ENCODE data around the gene NLRP4.

Gene NLRP4

GRCh38 chr19:55838906-55839305 lies 2.6 kb downstream of the NLRP4 start:
- ATAC-seq (replicated peaks) (no peak), DNase-seq (no peak)
- H3K4me1 Mint-ChIP-seq (ENCODE audit: low read depth in 2 of 2), result no peaks in the 10 kb centered on the region
- no peak overlapping the region for H3K27ac Mint-ChIP-seq
- peaks cover 0 to 4% of the 10 kb centered on the region in 2 donors for H3K27me3 Mint-ChIP-seq
- no peak overlapping the region for H3K4me3 Mint-ChIP-seq
- no peaks in the 10 kb centered on the region for H3K36me3 Mint-ChIP-seq (ENCODE audit: insufficient read depth)
- peaks cover 0 to 2% of the 10 kb centered on the region in 2 donors for H3K9me3 Mint-ChIP-seq

GRCh38 chr19:55855160-55855559 lies 18.8 kb downstream of the NLRP4 start:
- Mint-ChIP-seq H3K27ac (no peak overlapping the region), H3K9me3 (peaks cover 0 to 3% of the 10 kb centered on the region in 2 donors)

DNA sequence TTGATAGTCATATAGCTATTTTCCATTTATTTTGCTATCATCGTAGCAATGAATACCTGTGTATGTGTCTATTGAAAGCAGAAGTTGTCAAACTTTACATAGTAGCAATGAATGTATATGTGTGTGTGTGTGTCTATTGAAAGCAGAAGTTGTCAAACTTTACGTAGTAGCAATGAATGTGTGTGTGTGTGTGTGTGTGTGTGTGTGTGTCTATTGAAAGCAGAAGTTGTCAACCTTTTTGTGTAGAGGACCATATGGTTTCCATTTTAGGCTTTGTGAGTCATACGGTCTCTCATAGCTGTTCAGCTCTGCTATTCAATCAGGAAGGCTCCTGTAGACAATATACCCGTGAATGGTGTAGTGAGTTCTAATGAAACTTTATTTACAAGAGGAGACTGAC lies 20.8 kb downstream of the NLRP4 start:
- ATAC-seq (replicated peaks), result no peak

More at GRCh38 chr19:55855160-55855559, 18.8 kb downstream of the NLRP4 start:
- Mint-ChIP-seq H3K4me1 (ENCODE audit: low read depth in 2 of 2) (no peaks in the 10 kb centered on the region), H3K27me3 (no peaks in the 10 kb centered on the region), H3K4me3 (no peak overlapping the region), H3K36me3 (ENCODE audit: insufficient read depth) (no peaks in the 10 kb centered on the region)
- ATAC-seq (replicated peaks) (no peak), DNase-seq (no peak)

DNA sequence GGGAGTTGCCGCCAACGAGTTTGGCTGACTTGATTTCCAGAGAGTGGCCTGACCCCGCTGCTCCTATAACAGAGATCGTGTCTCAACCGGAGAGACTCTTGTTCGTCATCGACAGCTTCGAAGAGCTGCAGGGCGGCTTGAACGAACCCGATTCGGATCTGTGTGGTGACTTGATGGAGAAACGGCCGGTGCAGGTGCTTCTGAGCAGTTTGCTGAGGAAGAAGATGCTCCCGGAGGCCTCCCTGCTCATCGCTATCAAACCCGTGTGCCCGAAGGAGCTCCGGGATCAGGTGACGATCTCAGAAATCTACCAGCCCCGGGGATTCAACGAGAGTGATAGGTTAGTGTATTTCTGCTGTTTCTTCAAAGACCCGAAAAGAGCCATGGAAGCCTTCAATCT lies 21.6 kb downstream of the NLRP4 start:
- H3K9me3 Mint-ChIP-seq, result peaks cover 0 to 3% of the 10 kb centered on the region in 2 donors
- no peak overlapping the region for H3K4me3 Mint-ChIP-seq
- no peaks in the 10 kb centered on the region for H3K4me1 Mint-ChIP-seq (ENCODE audit: low read depth in 2 of 2)
- DNase-seq, result no peak
- no peaks in the 10 kb centered on the region for H3K36me3 Mint-ChIP-seq (ENCODE audit: insufficient read depth)
- no peak overlapping the region for H3K27ac Mint-ChIP-seq
- ATAC-seq (replicated peaks), result no peak
- H3K27me3 Mint-ChIP-seq, result no peaks in the 10 kb centered on the region

More for the DNA sequence above, 20.8 kb downstream of the NLRP4 start:
- Mint-ChIP-seq H3K4me3 (no peak overlapping the region), H3K36me3 (ENCODE audit: insufficient read depth) (no peaks in the 10 kb centered on the region), H3K27me3 (no peaks in the 10 kb centered on the region), H3K4me1 (ENCODE audit: low read depth in 2 of 2) (no peaks in the 10 kb centered on the region), H3K9me3 (peaks cover 0 to 3% of the 10 kb centered on the region in 2 donors), H3K27ac (no peak overlapping the region)
- DNase-seq, result no peak

DNA sequence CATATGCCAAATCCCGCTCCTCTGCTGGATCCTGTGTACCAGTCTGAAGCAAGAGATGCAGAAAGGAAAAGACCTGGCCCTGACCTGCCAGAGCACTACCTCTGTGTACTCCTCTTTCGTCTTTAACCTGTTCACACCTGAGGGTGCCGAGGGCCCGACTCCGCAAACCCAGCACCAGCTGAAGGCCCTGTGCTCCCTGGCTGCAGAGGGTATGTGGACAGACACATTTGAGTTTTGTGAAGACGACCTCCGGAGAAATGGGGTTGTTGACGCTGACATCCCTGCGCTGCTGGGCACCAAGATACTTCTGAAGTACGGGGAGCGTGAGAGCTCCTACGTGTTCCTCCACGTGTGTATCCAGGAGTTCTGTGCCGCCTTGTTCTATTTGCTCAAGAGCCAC lies 22.1 kb downstream of the NLRP4 start:
- ATAC-seq (replicated peaks), result no peak
- Mint-ChIP-seq H3K9me3 (peaks cover 0 to 3% of the 10 kb centered on the region in 2 donors), H3K27me3 (no peaks in the 10 kb centered on the region), H3K4me1 (ENCODE audit: low read depth in 2 of 2) (no peaks in the 10 kb centered on the region), H3K27ac (no peak overlapping the region), H3K36me3 (ENCODE audit: insufficient read depth) (no peaks in the 10 kb centered on the region), H3K4me3 (no peak overlapping the region)
- no peak for DNase-seq

GRCh38 chr19:55858969-55859368 lies 22.6 kb downstream of the NLRP4 start:
- Mint-ChIP-seq H3K27me3 (no peaks in the 10 kb centered on the region), H3K4me1 (ENCODE audit: low read depth in 2 of 2) (no peaks in the 10 kb centered on the region), H3K9me3 (no peaks in the 10 kb centered on the region), H3K27ac (no peak overlapping the region), H3K4me3 (no peak overlapping the region), H3K36me3 (ENCODE audit: insufficient read depth) (no peaks in the 10 kb centered on the region)
- ATAC-seq (replicated peaks) (no peak), DNase-seq (no peak)

DNA sequence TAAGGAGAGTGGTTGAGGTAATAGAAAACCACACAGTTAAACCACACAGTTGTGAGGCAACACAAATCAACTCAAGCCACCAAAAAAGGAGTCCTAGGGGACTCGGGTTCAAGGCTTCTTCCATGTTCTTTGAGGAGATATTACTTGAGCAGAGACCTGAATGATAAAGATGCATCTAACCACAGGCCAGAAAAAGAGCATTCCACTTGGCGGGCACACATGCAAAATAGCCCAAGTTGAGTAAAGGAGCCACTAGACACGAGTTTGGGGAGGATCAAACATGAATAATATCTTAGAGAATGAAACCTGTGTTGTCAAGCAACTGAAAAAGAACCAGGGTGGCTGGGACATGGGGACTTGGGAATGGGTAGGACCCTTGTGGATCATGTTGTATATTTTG lies 30.2 kb downstream of the NLRP4 start:
- no peak for ATAC-seq (replicated peaks)
- Mint-ChIP-seq H3K4me3 (no peak overlapping the region), H3K27ac (no peak overlapping the region), H3K9me3 (peaks cover 0 to 6% of the 10 kb centered on the region in 2 donors), H3K36me3 (ENCODE audit: insufficient read depth) (no peaks in the 10 kb centered on the region), H3K4me1 (ENCODE audit: low read depth in 2 of 2) (no peaks in the 10 kb centered on the region), H3K27me3 (peaks cover 18 to 24% of the 10 kb centered on the region in 2 donors)
- DNase-seq, result no peak

DNA sequence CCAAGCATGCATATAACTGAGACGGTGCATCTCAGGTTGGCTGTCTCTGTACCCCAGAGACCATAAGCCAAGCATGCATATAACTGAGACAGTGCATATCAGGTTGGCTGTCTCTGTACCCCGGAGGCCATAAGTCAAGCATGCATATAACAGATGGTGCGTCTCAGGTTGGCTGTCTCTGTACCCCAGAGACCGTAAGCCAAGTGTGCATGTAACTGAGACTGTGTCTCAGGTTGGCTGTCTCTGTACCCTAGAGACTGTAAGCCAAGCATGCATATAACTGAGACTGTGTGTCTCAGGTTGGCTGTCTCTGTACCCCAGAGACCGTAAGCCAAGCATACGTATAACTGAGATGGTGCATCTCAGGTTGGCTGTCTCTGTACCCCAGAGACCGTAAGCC lies 30.8 kb downstream of the NLRP4 start:
- no peak overlapping the region for H3K27ac Mint-ChIP-seq
- ATAC-seq (replicated peaks) (no peak), DNase-seq (no peak)
- H3K9me3 Mint-ChIP-seq, result peaks cover 0 to 6% of the 10 kb centered on the region in 2 donors
- no peaks in the 10 kb centered on the region for H3K4me1 Mint-ChIP-seq (ENCODE audit: low read depth in 2 of 2)
- no peaks in the 10 kb centered on the region for H3K36me3 Mint-ChIP-seq (ENCODE audit: insufficient read depth)
- H3K27me3 Mint-ChIP-seq, result peaks cover 18 to 24% of the 10 kb centered on the region in 2 donors
- no peak overlapping the region for H3K4me3 Mint-ChIP-seq

DNA sequence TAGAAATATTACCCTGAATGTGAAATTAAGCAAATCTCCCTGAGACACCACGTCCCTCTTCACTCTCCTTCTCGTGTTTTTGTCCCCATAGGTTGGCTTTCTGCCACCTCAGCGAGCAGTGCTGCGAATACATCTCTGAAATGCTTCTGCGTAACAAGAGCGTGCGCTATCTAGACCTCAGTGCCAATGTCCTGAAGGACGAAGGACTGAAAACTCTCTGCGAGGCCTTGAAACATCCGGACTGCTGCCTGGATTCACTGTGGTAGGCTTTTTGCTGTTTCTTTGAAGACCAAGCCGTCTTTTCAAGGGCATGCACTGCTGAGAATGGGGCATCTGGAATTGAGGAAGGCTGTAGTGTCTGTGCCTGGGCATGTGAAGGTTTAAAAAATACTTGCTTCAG lies 34.4 kb downstream of the NLRP4 start:
- Mint-ChIP-seq H3K36me3 (ENCODE audit: insufficient read depth) (no peaks in the 10 kb centered on the region), H3K27ac (no peak overlapping the region), H3K4me1 (ENCODE audit: low read depth in 2 of 2) (no peaks in the 10 kb centered on the region), H3K27me3 (peaks cover 18 to 24% of the 10 kb centered on the region in 2 donors), H3K4me3 (no peak overlapping the region), H3K9me3 (no peaks in the 10 kb centered on the region)
- ATAC-seq (replicated peaks), result no peak
- no peak for DNase-seq

DNA sequence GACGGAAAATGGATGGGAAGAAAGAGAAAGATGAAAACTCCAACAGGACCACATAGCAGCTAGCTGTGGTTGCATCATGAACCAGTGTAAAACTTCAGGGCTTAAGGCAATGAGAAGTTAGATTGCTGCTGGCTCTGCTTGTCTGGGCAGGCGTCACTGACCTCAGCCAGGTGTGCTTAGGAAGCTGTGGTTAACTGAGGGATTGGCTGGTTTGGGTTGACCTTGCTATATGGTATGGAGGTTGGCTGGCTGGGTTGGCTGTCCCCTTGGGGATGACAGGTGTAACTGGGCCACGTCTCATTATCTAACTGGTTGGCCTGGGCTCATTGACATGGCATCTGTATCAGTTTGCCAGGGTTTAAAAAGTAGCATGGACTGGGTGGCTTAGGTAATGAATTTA lies 40.9 kb downstream of the NLRP4 start:
- ATAC-seq (replicated peaks), result no peak
- no peak for DNase-seq
- peaks cover 6 to 7% of the 10 kb centered on the region in 2 donors for H3K27me3 Mint-ChIP-seq
- peaks cover 4 to 18% of the 10 kb centered on the region in 2 donors for H3K9me3 Mint-ChIP-seq
- no peak overlapping the region for H3K27ac Mint-ChIP-seq
- no peak overlapping the region for H3K4me3 Mint-ChIP-seq
- H3K4me1 Mint-ChIP-seq (ENCODE audit: low read depth in 2 of 2), result no peaks in the 10 kb centered on the region
- no peaks in the 10 kb centered on the region for H3K36me3 Mint-ChIP-seq (ENCODE audit: insufficient read depth)

DNA sequence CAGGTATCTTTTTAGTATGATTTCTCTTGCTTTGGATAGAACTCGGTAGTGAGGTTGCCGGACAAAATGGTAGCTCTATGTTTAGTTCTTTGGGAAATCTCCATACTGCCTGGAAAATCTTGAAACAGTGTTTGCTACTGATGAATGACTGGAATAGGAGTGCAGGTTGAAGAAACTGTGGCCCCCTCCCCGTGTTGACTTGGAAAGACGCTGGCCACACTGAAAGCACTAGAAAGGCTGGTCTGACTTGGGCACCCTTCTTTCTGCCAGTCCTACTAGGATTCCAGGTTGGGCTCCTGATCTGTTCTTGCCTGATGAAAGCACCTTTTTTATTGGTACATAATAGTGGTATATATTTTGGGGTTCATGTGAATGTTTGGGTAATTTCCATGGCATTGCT lies 46.3 kb downstream of the NLRP4 start:
- no peaks in the 10 kb centered on the region for H3K36me3 Mint-ChIP-seq (ENCODE audit: insufficient read depth)
- peaks cover 0 to 40% of the 10 kb centered on the region in 2 donors for H3K27me3 Mint-ChIP-seq
- no peak overlapping the region for H3K27ac Mint-ChIP-seq
- ATAC-seq (replicated peaks) (no peak), DNase-seq (no peak)
- H3K4me1 Mint-ChIP-seq (ENCODE audit: low read depth in 2 of 2), result no peaks in the 10 kb centered on the region
- no peak overlapping the region for H3K4me3 Mint-ChIP-seq
- peaks cover 4 to 11% of the 10 kb centered on the region in 2 donors for H3K9me3 Mint-ChIP-seq

- Mint-ChIP-seq H3K36me3 (ENCODE audit: insufficient read depth) (peaks cover 5% of the 10 kb centered on the region), H3K27me3 (peaks cover 8% of the 10 kb centered on the region in 2 donors), H3K4me3 (no peak overlapping the region), H3K9me3 (peaks cover 6 to 7% of the 10 kb centered on the region in 2 donors), H3K4me1 (ENCODE audit: low read depth in 2 of 2) (no peaks in the 10 kb centered on the region), H3K27ac (no peak overlapping the region)
- no peak for ATAC-seq (replicated peaks)
- DNase-seq, result no peak
Measured at GRCh38 chr19:55898911-55899310, 62.6 kb downstream of the NLRP4 start.

DNA sequence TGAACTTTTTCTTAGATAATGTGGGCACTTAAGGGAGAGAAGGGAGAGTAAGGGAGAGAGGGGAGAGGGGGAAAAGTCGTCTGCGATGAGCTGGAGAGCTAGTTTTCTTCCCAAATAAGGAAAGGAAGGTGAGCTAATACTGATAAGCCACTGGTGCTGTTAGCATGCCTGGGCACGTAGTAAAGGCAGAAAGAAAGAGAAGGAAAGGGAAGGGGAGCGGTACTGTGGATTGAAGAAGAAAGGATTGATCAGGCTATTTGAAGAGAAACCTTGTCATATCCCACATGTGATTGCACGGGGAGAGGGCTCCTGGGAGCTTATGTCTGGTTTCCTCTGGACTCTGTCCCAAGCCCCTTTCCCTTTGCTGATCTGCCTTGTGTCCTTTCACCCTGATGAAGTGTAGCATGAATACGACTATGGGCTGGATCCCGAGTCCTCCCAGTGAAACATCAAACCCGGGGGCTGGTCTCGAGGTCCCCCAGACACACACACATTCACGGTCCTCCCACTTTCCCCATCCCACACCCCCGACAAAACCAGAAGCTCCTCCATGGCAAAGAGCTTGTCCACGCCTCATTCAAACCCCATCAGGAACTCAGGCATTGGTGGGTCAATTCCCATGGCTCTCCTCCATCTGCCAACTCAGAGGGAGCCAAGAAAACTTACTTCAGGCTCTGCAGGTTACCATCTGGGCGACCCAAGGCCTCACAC lies 65.2 kb downstream of the NLRP4 start:
- no peaks in the 10 kb centered on the region for H3K4me1 Mint-ChIP-seq (ENCODE audit: low read depth in 2 of 2)
- peaks cover 5% of the 10 kb centered on the region for H3K36me3 Mint-ChIP-seq (ENCODE audit: insufficient read depth)

DNA sequence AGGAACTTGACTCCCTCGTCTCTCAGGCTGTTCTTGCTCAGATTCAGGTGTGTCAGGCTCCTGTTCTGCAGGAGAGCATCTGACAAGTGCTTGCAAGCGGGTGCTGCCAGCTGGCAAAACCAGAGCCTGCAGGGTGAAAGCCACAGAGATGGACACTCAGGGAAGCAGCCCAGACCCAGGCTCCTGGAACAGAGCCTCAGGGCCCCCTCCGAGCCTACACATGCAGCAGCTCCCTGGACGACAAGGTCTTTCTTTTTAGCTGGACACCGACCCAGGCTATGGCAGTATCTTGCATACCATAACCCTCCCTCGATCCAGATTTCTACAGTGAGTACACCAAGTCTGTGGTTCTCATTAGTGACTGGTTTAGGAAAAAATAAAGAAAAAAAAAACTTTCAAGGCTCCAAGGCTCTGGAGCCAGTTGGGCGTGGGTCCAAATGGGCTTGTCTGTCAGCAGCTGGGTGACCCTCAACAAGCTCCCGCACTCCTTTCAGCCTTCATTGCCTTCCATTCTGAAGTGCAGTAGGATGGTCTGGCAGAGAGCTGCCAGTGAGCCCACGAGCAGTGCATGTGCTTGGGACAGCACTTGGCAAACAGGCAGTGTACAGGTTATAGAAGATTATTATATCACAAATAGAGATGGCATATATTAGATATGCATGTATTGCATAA lies 65.9 kb downstream of the NLRP4 start:
- Mint-ChIP-seq H3K4me1 (ENCODE audit: low read depth in 2 of 2) (no peaks in the 10 kb centered on the region), H3K27ac (no peak overlapping the region), H3K9me3 (peaks cover 0 to 8% of the 10 kb centered on the region in 2 donors), H3K4me3 (no peak overlapping the region), H3K27me3 (peaks cover 9 to 16% of the 10 kb centered on the region in 2 donors), H3K36me3 (ENCODE audit: insufficient read depth) (peaks cover 5% of the 10 kb centered on the region)
- no peak for ATAC-seq (replicated peaks)
- no peak for DNase-seq

More for the DNA sequence above, 65.2 kb downstream of the NLRP4 start:
- Mint-ChIP-seq H3K27me3 (peaks cover 9 to 16% of the 10 kb centered on the region in 2 donors), H3K4me3 (no peak overlapping the region), H3K27ac (no peak overlapping the region), H3K9me3 (peaks cover 0 to 8% of the 10 kb centered on the region in 2 donors)
- ATAC-seq (replicated peaks), result no peak
- DNase-seq, result no peak

Measured in effector memory CD8-positive, alpha-beta T cell (primary cell).